HepG2 (cell line): Measurements from ENCODE around the gene GABBR2. TPM values are rescaled to one million over a fixed set of nuclear protein-coding genes. Genes with fewer than 3 reads are reported as not detected.

Experiments
- ATAC-seq: fragments of 200-7000 bp; cut with Tn5 transposase; 3 replicates; pipeline ENCODE4 v1.9.1; 2020; ENCODE audit warnings: mild to moderate bottlenecking, moderate library complexity
- BruUV-seq: library from RNA; stranded (reverse); fragments of 400-500 nt; replicated peaks from 2 replicates; lab custom pipeline; 2021; lab: Mats Ljungman, UMichigan
- CTCF ChIA-PET: fragments of 300-600 bp; formaldehyde crosslinking; extraction: SDS; loops from one replicate; lab custom pipeline; 2021; ENCODE audit warnings: low total read pairs, inconsistent platforms, low intra/inter-chr PET ratio; lab: Yijun Ruan, JAX
- POLR2A ChIA-PET: fragments of 350-600 bp; sonication (Branson Sonifier 250); formaldehyde crosslinking; loops from one replicate; lab custom pipeline; 2020; ENCODE audit warnings: antibody characterized with exemption, inconsistent platforms; lab: Yijun Ruan, JAX
- DNase-seq: peaks from one replicate; pipeline ENCODE4 v3.0.0-alpha.2; 2015; ENCODE audit warnings: low spot score
- FAIRE-seq: peaks from 3 replicates; lab custom pipeline; 2011; peaks lifted over from hg19 to GRCh38; lab: Jason Lieb, UNC
- H2AFZ ChIP-seq: one replicate; pipeline ENCODE4 v1.6.1; 2011; ENCODE audit warnings: low read length, inconsistent platforms
- H3K27ac ChIP-seq: fragments of 300-600 bp; 3 replicates; pipeline ENCODE4 v1.8.0; 2011; ENCODE audit warnings: mixed run types, mild to moderate bottlenecking, mixed read lengths, low read length, inconsistent platforms; ENCODE audit not compliant: insufficient read depth; ENCODE audit errors: extremely low read length
- H3K27me3 ChIP-seq, 2 experiments: fragments of 200-600 bp in 1 of 2; 2 replicates in 1 of 2; 3 replicates in 1 of 2; pipeline versions ENCODE4 v1.6.0 to v1.8.0; 2011; ENCODE audit warnings: low read length in 2 of 2, mild to moderate bottlenecking in 2 of 2, moderate library complexity in 2 of 2, inconsistent platforms in 1 of 2; ENCODE audit not compliant: insufficient read depth in 2 of 2, control insufficient read depth in 1 of 2
- H3K36me3 ChIP-seq, 2 experiments: fragments of 200-600 bp in 1 of 2; replicated peaks in 1 of 2; 2 replicates in 1 of 2; 3 replicates in 1 of 2; pipeline versions ENCODE4 v1.5.1 to v1.8.0; 2011; ENCODE audit warnings: low read length in 2 of 2, inconsistent platforms in 1 of 2; ENCODE audit not compliant: insufficient read depth in 2 of 2, control insufficient read depth in 1 of 2
- H3K4me1 ChIP-seq: 2 replicates; pipeline ENCODE4 v1.5.1; 2012; ENCODE audit warnings: low read length, inconsistent platforms; ENCODE audit not compliant: insufficient read depth
- H3K4me2 ChIP-seq: 2 replicates; pipeline ENCODE4 v1.6.0; 2011; ENCODE audit warnings: low read depth, low read length, inconsistent platforms
- H3K4me3 ChIP-seq, 3 experiments: fragments of 200-600 bp in 1 of 3; sonication (generic), shearing (Covaris generic) in 1 of 3; replicated peaks in 1 of 3; 2 replicates each; pipeline ENCODE4 v1.5.1; 2011 to 2016; ENCODE audit warnings: low read length in 3 of 3, inconsistent platforms in 2 of 3, low read depth in 2 of 3, mild to moderate bottlenecking in 2 of 3, control low read depth in 1 of 3, mixed read lengths in 1 of 3; ENCODE audit not compliant: insufficient read depth in 1 of 3
- H3K79me2 ChIP-seq: one replicate; pipeline ENCODE4 v1.6.1; 2011; ENCODE audit warnings: low read length, inconsistent platforms; ENCODE audit not compliant: insufficient read depth
- H3K9ac ChIP-seq: 2 replicates; pipeline ENCODE4 v1.6.0; 2011; ENCODE audit warnings: mild to moderate bottlenecking, low read depth, low read length, inconsistent platforms; ENCODE audit not compliant: insufficient read depth
- H3K9me3 ChIP-seq: 2 replicates; pipeline ENCODE4 v1.5.1; 2012; ENCODE audit warnings: mild to moderate bottlenecking, low read length
- H4K20me1 ChIP-seq: 2 replicates; pipeline ENCODE4 v1.6.0; 2011; ENCODE audit warnings: inconsistent platforms, mild to moderate bottlenecking, low read length, moderate library complexity; ENCODE audit not compliant: insufficient read depth
- ETS1 ChIP-seq: sonication (generic); formaldehyde crosslinking; IDR thresholded peaks from 2 replicates; pipeline ENCODE4 v1.4.0; 2020; ENCODE audit warnings: missing genetic modification reagents
- IRF2 ChIP-seq: IDR thresholded peaks from 2 replicates; pipeline ENCODE4 v1.6.1; 2018; ENCODE audit warnings: missing genetic modification reagents, missing compliant biosample characterization
- IRX3 ChIP-seq: sonication (generic); formaldehyde crosslinking; IDR thresholded peaks from 2 replicates; pipeline ENCODE4 v1.8.1; 2023; ENCODE audit warnings: mild to moderate bottlenecking, low read depth, missing genetic modification reagents, borderline replicate concordance
- MAFF ChIP-seq: IDR thresholded peaks from 2 replicates; pipeline ENCODE4 v1.6.1; 2011; ENCODE audit warnings: low read depth, low read length, improper control_type of control experiment
- MAFK ChIP-seq, 2 experiments: IDR thresholded peaks in 1 of 2; conservative IDR thresholded peaks in 1 of 2; 2 replicates each; pipeline ENCODE4 v1.6.1; 2011; ENCODE audit warnings: improper control_type of control experiment in 2 of 2, low read length in 2 of 2
- ONECUT2 ChIP-seq: sonication (generic); formaldehyde crosslinking; IDR thresholded peaks from 2 replicates; pipeline ENCODE4 v1.4.0; 2020; ENCODE audit warnings: missing genetic modification reagents
- THAP11 ChIP-seq: IDR thresholded peaks from 2 replicates; pipeline ENCODE4 v1.6.1; 2016; ENCODE audit warnings: missing biosample characterization, missing genetic modification reagents
- ZNF10 ChIP-seq: sonication (generic); formaldehyde crosslinking; IDR thresholded peaks from 2 replicates; pipeline ENCODE4 v1.4.0; 2020; ENCODE audit warnings: mild to moderate bottlenecking, low read depth, missing genetic modification reagents, borderline replicate concordance
- ZNF546 ChIP-seq: sonication (generic); formaldehyde crosslinking; conservative IDR thresholded peaks from 2 replicates; pipeline ENCODE4 v1.8.1; 2023; ENCODE audit warnings: mild to moderate bottlenecking, missing genetic modification reagents
- ZNF563 ChIP-seq: sonication (generic); formaldehyde crosslinking; IDR thresholded peaks from 2 replicates; pipeline ENCODE4 v1.8.0; 2022; ENCODE audit warnings: mild to moderate bottlenecking, moderate library complexity, missing genetic modification reagents
- ZNF598 ChIP-seq: sonication (generic); formaldehyde crosslinking; IDR thresholded peaks from 2 replicates; pipeline ENCODE4 v1.5.1; 2020; ENCODE audit warnings: mild to moderate bottlenecking, missing genetic modification reagents, borderline replicate concordance
- WGBS: methylation state at CpG from one replicate; pipeline ENCODE4 v1.1.6; 2017; ENCODE audit warnings: low lambda C conversion rate; 5-methylcytosine and 5-hydroxymethylcytosine counted together
- in situ Hi-C: cut with HindIII; loops from 2 replicates; pipeline ENCODE4 v1.10.0; 2017; ENCODE audit warnings: low pct_unique_long_range_greater_than_20kb; ENCODE audit not compliant: extremely low pct_ligation_motif_present
- intact Hi-C: fragments of 100-400 bp; cut with micrococcal nuclease; formaldehyde crosslinking; loops from one replicate; pipeline ENCODE4 v1.10.0; 2022; ENCODE audit not compliant: unreplicated experiment
- polyA plus RNA-seq, 8 experiments: library from polyadenylated mRNA; depleted of rRNA in 3 of 8; stranded (reverse) in 7 of 8; unstranded in 1 of 8; fragments of >200 nt; fragmentation: Illumina TruSeq in 4 of 8; extraction: Trizol in 4 of 8; gene quantifications; 2 replicates each; pipeline versions ENCODE4 v1.2.1 to v1.2.3, GENCODE V29; 2011 to 2016; ENCODE audit warnings: low read depth in 4 of 8, missing spikeins in 1 of 8, mixed read lengths in 1 of 8; ENCODE audit not compliant: insufficient read depth in 1 of 8
- total RNA-seq, 5 experiments: library from RNA; depleted of rRNA; stranded (reverse); fragments of >200 nt; fragmentation: Illumina TruSeq; extraction: Trizol; gene quantifications; 2 replicates each; pipeline ENCODE4 v1.2.3, GENCODE V29; 2016; ENCODE audit warnings: low read depth in 1 of 5
- TF ChIP-seq, protein P1 (sequence below): sonication (generic); formaldehyde crosslinking; IDR thresholded peaks from 2 replicates; pipeline ENCODE4 v1.4.0; 2020; ENCODE audit warnings: mild to moderate bottlenecking, missing genetic modification reagents

GABBR2 gene
- total and polyA plus RNA-seq, 2 of the 13 experiments (the other 11 are each of a cell fraction or from before 2014, with no cell fraction given): 0.02 TPM; not detected in 1

- DNase-seq: no peak
- Histone ChIP-seq H2AFZ (no peak overlapping the region), H3K9me3 (no peaks in the 10 kb centered on the region), H3K27ac (no peak overlapping the region), H3K9ac (no peak overlapping the region), H3K4me3 (no peak overlapping the region), H3K36me3 (no peaks in the 10 kb centered on the region), H3K79me2 (no peaks in the 10 kb centered on the region), H3K4me2 (no peak overlapping the region), H3K27me3 (peaks cover 1 to 7% of the 10 kb centered on the region in 2 experiments; a peak in 2 of 5 replicates), H3K4me1 (no peaks in the 10 kb centered on the region), H4K20me1 (no peaks in the 10 kb centered on the region)
- TF ChIP-seq ZNF598 (no peak), ETS1 (CRISPR knock-in tag) (no peak), ZNF563 (CRISPR knock-in tag) (no peak), THAP11 (CRISPR knock-in tag) (no peak), ZNF10 (CRISPR knock-in tag) (no peak), MAFF (peak; percentile 84), IRF2 (CRISPR knock-in tag) (no peak), ZNF546 (no peak), IRX3 (CRISPR knock-in tag) (no peak), MAFK (conservative IDR thresholded peaks at IDR 0.05 in 1 of 2, IDR thresholded peaks at IDR 0.05 in 1 of 2; ENCODE audit: low read length in 2 of 2) (peak; percentile 73 to 91), ONECUT2 (CRISPR knock-in tag) (no peak)
- TF ChIP-seq, protein P1, sequence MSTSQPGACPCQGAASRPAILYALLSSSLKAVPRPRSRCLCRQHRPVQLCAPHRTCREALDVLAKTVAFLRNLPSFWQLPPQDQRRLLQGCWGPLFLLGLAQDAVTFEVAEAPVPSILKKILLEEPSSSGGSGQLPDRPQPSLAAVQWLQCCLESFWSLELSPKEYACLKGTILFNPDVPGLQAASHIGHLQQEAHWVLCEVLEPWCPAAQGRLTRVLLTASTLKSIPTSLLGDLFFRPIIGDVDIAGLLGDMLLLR (CRISPR knock-in tag): no peak
- CTCF ChIA-PET: no interaction called here
- 37% methylated on average over 8 of the region's 8 CpGs for WGBS
- FAIRE-seq: no peak
- no peak for ATAC-seq
- no TSS peak for BruUV-seq
- intact Hi-C loops: no loop called here
- POLR2A ChIA-PET: no interaction called here
- in situ Hi-C loops: no loop called here
Measured at GRCh38 chr9:98399950-98400683, 308.6 kb downstream of the GABBR2 start.
